Bone marrow (tissue), 2 donors: ENCODE measurements around the gene TMPRSS9.

ENCODE experiments used
- DNase-seq, 2 donors: peaks; one replicate each; lab custom pipeline; 2025; lab: John Stamatoyannopoulos, UW

TMPRSS9 gene

GRCh38 chr19:2359992-2360685 is at the start of gene TMPRSS9:
Gene TMPRSS9 (plus strand): TSS chr19:2360265. CDS start chr19:2389786, 29,521 bp downstream.
- DNase-seq = no peak

GRCh38 chr19:2311093-2311492 is 49.0 kb upstream of the TMPRSS9 start:
- DNase-seq = no peak

GRCh38 chr19:2312820-2313501 is 47.1 kb upstream of the TMPRSS9 start:
- no peak for DNase-seq

GRCh38 chr19:2315121-2315817 is 44.8 kb upstream of the TMPRSS9 start:
- no peak for DNase-seq

GRCh38 chr19:2315818-2316353 is 44.2 kb upstream of the TMPRSS9 start:
- DNase-seq = peak; percentile 41 to 75

GRCh38 chr19:2317300-2317699 is 42.8 kb upstream of the TMPRSS9 start:
- no peak for DNase-seq

- DNase-seq = no peak
Observed at GRCh38 chr19:2317756-2318155, 42.3 kb upstream of the TMPRSS9 start.

- no peak for DNase-seq
Observed at GRCh38 chr19:2318923-2319322, 41.1 kb upstream of the TMPRSS9 start.

- DNase-seq = no peak
Observed at GRCh38 chr19:2319551-2319950, 40.5 kb upstream of the TMPRSS9 start.

GRCh38 chr19:2320049-2320448 is 40.0 kb upstream of the TMPRSS9 start:
- no peak for DNase-seq

- no peak for DNase-seq
Observed at GRCh38 chr19:2320939-2321338, 39.1 kb upstream of the TMPRSS9 start.

GRCh38 chr19:2321565-2322283 is 38.3 kb upstream of the TMPRSS9 start:
- no peak for DNase-seq

- no peak for DNase-seq
Observed at GRCh38 chr19:2323707-2324106, 36.4 kb upstream of the TMPRSS9 start.

- DNase-seq = no peak
Observed at GRCh38 chr19:2324220-2324948, 35.7 kb upstream of the TMPRSS9 start.

GRCh38 chr19:2325281-2326046 is 34.6 kb upstream of the TMPRSS9 start:
- peak in 1 of 2 donors; percentile 86 for DNase-seq

- no peak for DNase-seq
Observed at GRCh38 chr19:2326699-2327360, 33.2 kb upstream of the TMPRSS9 start.

GRCh38 chr19:2327773-2328400 is 32.2 kb upstream of the TMPRSS9 start:
- peak; percentile 29 to 67 for DNase-seq

- peak; percentile 74 to 76 for DNase-seq
Observed at GRCh38 chr19:2328401-2329148, 31.5 kb upstream of the TMPRSS9 start, which contains the start of the genes LSM7 and SPPL2B. Gene LSM7 (minus strand): TSS chr19:2328586. CDS start chr19:2328566, 20 bp downstream. Gene SPPL2B (plus strand): TSS chr19:2328684. CDS start chr19:2328710, 26 bp downstream.

- no peak for DNase-seq
Observed at GRCh38 chr19:2329149-2329478, 31.0 kb upstream of the TMPRSS9 start.
